A549 (cell line): ENCODE data around the gene ADCY4. TPM values are rescaled to one million over a fixed set of nuclear protein-coding genes. Genes with fewer than 3 reads are reported as not detected.

ENCODE experiments used
- ATAC-seq, 2 experiments: fragments of 200-7000 bp in 1 of 2; fragments of >200 bp in 1 of 2; cut with Nextera tagmentation in 1 of 2; cut with Tn5 transposase in 1 of 2; 3 replicates each; pipeline versions ENCODE4 v1.8.0 to v1.9.1; 2018 to 2020; ENCODE audit warnings: mild to moderate bottlenecking in 1 of 2, moderate library complexity in 1 of 2
- CTCF ChIA-PET: fragments of 300-600 bp; sonication (Branson Sonifier 250); formaldehyde crosslinking; extraction: SDS; loops from one replicate; lab custom pipeline; 2021; ENCODE audit warnings: antibody characterized with exemption, inconsistent platforms; lab: Yijun Ruan, JAX
- POLR2A ChIA-PET: fragments of 350-600 bp; formaldehyde crosslinking; extraction: SDS; loops from one replicate; lab custom pipeline; 2021; ENCODE audit warnings: antibody characterized with exemption, inconsistent platforms; lab: Yijun Ruan, JAX
- DNase-seq, 2 experiments: peaks; one replicate each; pipeline versions ENCODE4 v3.0.0 to v3.0.0-alpha.2; 2011 to 2016; ENCODE audit warnings: low read depth in 1 of 2, low spot score in 1 of 2
- FAIRE-seq: peaks from 2 replicates; lab custom pipeline; 2011; peaks lifted over from hg19 to GRCh38; lab: Jason Lieb, UNC
- H3K27ac ChIP-seq, 2 experiments: fragments of >200 bp; sonication (Bioruptor Twin); formaldehyde crosslinking; 3 replicates each; pipeline ENCODE4 v1.5.1; 2016 to 2017
- H3K4me1 ChIP-seq: fragments of >200 bp; sonication (Bioruptor Twin); formaldehyde crosslinking; 3 replicates; pipeline ENCODE4 v1.6.1; 2016
- H3K4me2 ChIP-seq: fragments of >200 bp; sonication (Bioruptor Twin); formaldehyde crosslinking; 3 replicates; pipeline ENCODE4 v1.6.1; 2016
- H3K4me3 ChIP-seq: fragments of >200 bp; sonication (Bioruptor Twin); formaldehyde crosslinking; 3 replicates; pipeline ENCODE4 v1.5.1; 2016
- H3K9me3 ChIP-seq: fragments of >200 bp; sonication (Bioruptor Twin); formaldehyde crosslinking; 3 replicates; pipeline ENCODE4 v1.6.1; 2016
- BHLHE40 ChIP-seq: IDR thresholded peaks from 2 replicates; pipeline ENCODE4 v1.6.1; 2012; ENCODE audit warnings: low read depth, low read length, inconsistent platforms
- CBX2 ChIP-seq: fragments of 200-600 bp; sonication (generic); IDR thresholded peaks from 2 replicates; pipeline ENCODE4 v1.6.1; 2016; ENCODE audit warnings: low read depth, mild to moderate bottlenecking, borderline replicate concordance
- CBX8 ChIP-seq: fragments of 200-600 bp; sonication (generic); IDR thresholded peaks from 2 replicates; pipeline ENCODE4 v1.6.1; 2016
- CEBPB ChIP-seq, 2 experiments: fragments of >200 bp in 1 of 2; sonication (Bioruptor Twin) in 1 of 2; formaldehyde crosslinking in 1 of 2; IDR thresholded peaks; 2 replicates each; pipeline ENCODE4 v1.6.1; 2012 to 2016
- CHD4 ChIP-seq: fragments of 200-600 bp; sonication (generic); IDR thresholded peaks from 2 replicates; pipeline ENCODE4 v1.6.1; 2016; ENCODE audit warnings: antibody characterized with exemption, mild to moderate bottlenecking, borderline replicate concordance
- ESRRA ChIP-seq: fragments of 150-350 bp; IDR thresholded peaks from 2 replicates; pipeline ENCODE4 v1.6.1; 2014; ENCODE audit warnings: mild to moderate bottlenecking, low read length, borderline replicate concordance
- FOXS1 ChIP-seq: fragments of 250-450 bp; sonication (Bioruptor Pico); IDR thresholded peaks from 2 replicates; pipeline ENCODE4 v1.5.0; 2020; ENCODE audit warnings: mild to moderate bottlenecking, moderate library complexity
- GATA3 ChIP-seq: IDR thresholded peaks from 2 replicates; pipeline ENCODE4 v1.6.1; 2012; ENCODE audit warnings: borderline replicate concordance
- HOXA7 ChIP-seq: fragments of 250-450 bp; sonication (Bioruptor Pico); IDR thresholded peaks from 2 replicates; pipeline ENCODE4 v1.5.0; 2020; ENCODE audit warnings: mild to moderate bottlenecking, moderate library complexity
- JUN ChIP-seq, 2 experiments: fragments of >200 bp; sonication (Bioruptor Twin); formaldehyde crosslinking; IDR thresholded peaks; 2 replicates in 1 of 2; 3 replicates in 1 of 2; pipeline ENCODE4 v1.6.1; 2016 to 2017
- JUNB ChIP-seq: fragments of >200 bp; sonication (Bioruptor Twin); formaldehyde crosslinking; IDR thresholded peaks from 2 replicates; pipeline ENCODE4 v1.6.1; 2016
- MAFK ChIP-seq: fragments of 450-650 bp; IDR thresholded peaks from 2 replicates; pipeline ENCODE4 v1.6.1; 2014; ENCODE audit not compliant: partially characterized antibody
- MAZ ChIP-seq: fragments of 150-350 bp; IDR thresholded peaks from 2 replicates; pipeline ENCODE4 v1.6.1; 2014; ENCODE audit warnings: antibody characterized with exemption, low read depth, low read length, borderline replicate concordance
- NFE2L2 ChIP-seq: fragments of 150-350 bp; conservative IDR thresholded peaks from 2 replicates; pipeline ENCODE4 v1.6.1; 2014; ENCODE audit warnings: low read length
- NR3C1 ChIP-seq: fragments of >200 bp; sonication (Bioruptor Twin); formaldehyde crosslinking; IDR thresholded peaks from 3 replicates; pipeline ENCODE4 v1.6.1; 2017
- RAD21 ChIP-seq, 2 experiments: fragments of >200 bp in 1 of 2; sonication (Bioruptor Twin) in 1 of 2; formaldehyde crosslinking in 1 of 2; IDR thresholded peaks in 1 of 2; conservative IDR thresholded peaks in 1 of 2; 2 replicates in 1 of 2; 3 replicates in 1 of 2; pipeline ENCODE4 v1.6.1; 2012 to 2018; ENCODE audit warnings: inconsistent platforms in 1 of 2
- RCOR1 ChIP-seq: fragments of 150-350 bp; IDR thresholded peaks from 2 replicates; pipeline ENCODE4 v1.6.1; 2014; ENCODE audit warnings: antibody characterized with exemption, low read length, low read depth
- RFX5 ChIP-seq: fragments of 450-650 bp; IDR thresholded peaks from 2 replicates; pipeline ENCODE4 v1.7.1; 2014; ENCODE audit warnings: antibody characterized with exemption, mild to moderate bottlenecking, moderate library complexity
- RNF2 ChIP-seq: fragments of 200-600 bp; sonication (generic); IDR thresholded peaks from 2 replicates; pipeline ENCODE4 v1.6.1; 2016; ENCODE audit warnings: low read depth, mild to moderate bottlenecking, antibody characterized with exemption, moderate library complexity, borderline replicate concordance
- SREBF2 ChIP-seq: fragments of 450-650 bp; IDR thresholded peaks from 2 replicates; pipeline ENCODE4 v1.6.1; 2014; ENCODE audit warnings: mild to moderate bottlenecking, moderate library complexity
- TP53 ChIP-seq: fragments of 250-450 bp; sonication (Bioruptor Pico); IDR thresholded peaks from 2 replicates; pipeline ENCODE4 v1.5.0; 2021; ENCODE audit warnings: mild to moderate bottlenecking, moderate library complexity
- ZC3H11A ChIP-seq: fragments of 450-650 bp; IDR thresholded peaks from 2 replicates; pipeline ENCODE4 v1.6.1; 2014; ENCODE audit warnings: antibody characterized with exemption, mild to moderate bottlenecking
- ZSCAN20 ChIP-seq: fragments of 250-450 bp; sonication (Bioruptor Pico); IDR thresholded peaks from 2 replicates; pipeline ENCODE4 v1.8.0; 2022; ENCODE audit warnings: mild to moderate bottlenecking, moderate library complexity
- WGBS: methylation state at CpG from one replicate; pipeline ENCODE4 v1.1.6; 2017; ENCODE audit errors: missing lambda C conversion rate; 5-methylcytosine and 5-hydroxymethylcytosine counted together
- polyA plus RNA-seq, 4 experiments: library from polyadenylated mRNA; depleted of rRNA in 3 of 4; stranded (reverse); fragments of >200 nt; fragmentation: RNase III in 1 of 4; extraction: RNeasy Plus Mini Kit Qiagen cat#74134 plus additional on column Dnase treatment in 1 of 4; gene quantifications; 2 replicates in 3 of 4; 3 replicates in 1 of 4; pipeline ENCODE4 v1.2.3, GENCODE V29; 2011 to 2017
- TF ChIP-seq, protein P1 (sequence below): fragments of 150-350 bp; IDR thresholded peaks from 2 replicates; pipeline ENCODE4 v1.6.1; 2014; ENCODE audit warnings: low read depth, mild to moderate bottlenecking, low read length
- TF ChIP-seq, protein P2 (sequence below): fragments of >200 bp; sonication (Bioruptor Twin); formaldehyde crosslinking; IDR thresholded peaks from 3 replicates; pipeline ENCODE4 v1.5.1; 2016
- TF ChIP-seq, protein P3 (sequence below): fragments of 250-450 bp; sonication (Bioruptor Pico); IDR thresholded peaks from 2 replicates; pipeline ENCODE4 v1.5.0; 2020; ENCODE audit warnings: low read depth, mild to moderate bottlenecking, moderate library complexity
- TF ChIP-seq, protein P4 (sequence below): IDR thresholded peaks from 2 replicates; pipeline ENCODE4 v1.6.1; 2012

ADCY4 gene
- polyA plus RNA-seq, 2 of the 4 experiments (the other 2 are of a cell fraction): not detected

DNA sequence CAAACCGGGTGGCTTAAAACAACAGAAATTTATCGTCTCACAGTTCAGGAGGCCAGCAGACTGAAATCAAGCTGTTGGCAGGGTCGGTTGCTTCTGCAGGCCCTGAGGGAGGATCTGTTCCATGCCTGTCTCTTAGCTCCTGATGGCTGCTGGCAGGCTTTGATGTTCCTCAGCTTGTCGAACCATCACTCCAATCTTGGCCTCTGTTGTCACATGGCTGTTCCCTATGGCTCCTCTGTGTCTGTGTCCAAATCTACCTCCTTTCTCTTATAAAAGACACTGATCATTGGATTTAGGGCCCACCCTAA is 47.1 kb upstream of the ADCY4 start:
- TF ChIP-seq NR3C1 (no peak), HOXA7 (CRISPR knock-in tag) (no peak), CEBPB (IDR thresholded peaks at IDR 0.05) (no peak), MAFK (no peak), CHD4 (no peak), CBX2 (no peak), JUNB (no peak), RAD21 (conservative IDR thresholded peaks at IDR 0.05 in 1 of 2, IDR thresholded peaks at IDR 0.05 in 1 of 2) (no peak), RCOR1 (no peak), ZC3H11A (no peak)
- TF ChIP-seq, protein P1, sequence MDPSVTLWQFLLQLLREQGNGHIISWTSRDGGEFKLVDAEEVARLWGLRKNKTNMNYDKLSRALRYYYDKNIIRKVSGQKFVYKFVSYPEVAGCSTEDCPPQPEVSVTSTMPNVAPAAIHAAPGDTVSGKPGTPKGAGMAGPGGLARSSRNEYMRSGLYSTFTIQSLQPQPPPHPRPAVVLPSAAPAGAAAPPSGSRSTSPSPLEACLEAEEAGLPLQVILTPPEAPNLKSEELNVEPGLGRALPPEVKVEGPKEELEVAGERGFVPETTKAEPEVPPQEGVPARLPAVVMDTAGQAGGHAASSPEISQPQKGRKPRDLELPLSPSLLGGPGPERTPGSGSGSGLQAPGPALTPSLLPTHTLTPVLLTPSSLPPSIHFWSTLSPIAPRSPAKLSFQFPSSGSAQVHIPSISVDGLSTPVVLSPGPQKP: no peak
- TF ChIP-seq, protein P2, sequence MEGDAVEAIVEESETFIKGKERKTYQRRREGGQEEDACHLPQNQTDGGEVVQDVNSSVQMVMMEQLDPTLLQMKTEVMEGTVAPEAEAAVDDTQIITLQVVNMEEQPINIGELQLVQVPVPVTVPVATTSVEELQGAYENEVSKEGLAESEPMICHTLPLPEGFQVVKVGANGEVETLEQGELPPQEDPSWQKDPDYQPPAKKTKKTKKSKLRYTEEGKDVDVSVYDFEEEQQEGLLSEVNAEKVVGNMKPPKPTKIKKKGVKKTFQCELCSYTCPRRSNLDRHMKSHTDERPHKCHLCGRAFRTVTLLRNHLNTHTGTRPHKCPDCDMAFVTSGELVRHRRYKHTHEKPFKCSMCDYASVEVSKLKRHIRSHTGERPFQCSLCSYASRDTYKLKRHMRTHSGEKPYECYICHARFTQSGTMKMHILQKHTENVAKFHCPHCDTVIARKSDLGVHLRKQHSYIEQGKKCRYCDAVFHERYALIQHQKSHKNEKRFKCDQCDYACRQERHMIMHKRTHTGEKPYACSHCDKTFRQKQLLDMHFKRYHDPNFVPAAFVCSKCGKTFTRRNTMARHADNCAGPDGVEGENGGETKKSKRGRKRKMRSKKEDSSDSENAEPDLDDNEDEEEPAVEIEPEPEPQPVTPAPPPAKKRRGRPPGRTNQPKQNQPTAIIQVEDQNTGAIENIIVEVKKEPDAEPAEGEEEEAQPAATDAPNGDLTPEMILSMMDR: no peak
- TF ChIP-seq, all 56 proteins: peak for 0
- POLR2A ChIA-PET: no interaction called here
- Histone ChIP-seq H3K27ac (no peak overlapping the region), H3K9me3 (no peaks in the 10 kb centered on the region), H3K4me3 (no peak overlapping the region), H3K4me1 (no peaks in the 10 kb centered on the region), H3K4me2 (no peak overlapping the region)
- CTCF ChIA-PET: interaction anchor here (1.6 to 2.9 kb wide), 4 partner anchors 9 to 50 kb away, joined by 4 to 14 read pairs (median 7); no protein-coding TSS in a partner anchor
- 80% methylated on average over 4 of the region's 4 CpGs for WGBS
- ATAC-seq (no peak), DNase-seq (no peak), FAIRE-seq (no peak)

DNA sequence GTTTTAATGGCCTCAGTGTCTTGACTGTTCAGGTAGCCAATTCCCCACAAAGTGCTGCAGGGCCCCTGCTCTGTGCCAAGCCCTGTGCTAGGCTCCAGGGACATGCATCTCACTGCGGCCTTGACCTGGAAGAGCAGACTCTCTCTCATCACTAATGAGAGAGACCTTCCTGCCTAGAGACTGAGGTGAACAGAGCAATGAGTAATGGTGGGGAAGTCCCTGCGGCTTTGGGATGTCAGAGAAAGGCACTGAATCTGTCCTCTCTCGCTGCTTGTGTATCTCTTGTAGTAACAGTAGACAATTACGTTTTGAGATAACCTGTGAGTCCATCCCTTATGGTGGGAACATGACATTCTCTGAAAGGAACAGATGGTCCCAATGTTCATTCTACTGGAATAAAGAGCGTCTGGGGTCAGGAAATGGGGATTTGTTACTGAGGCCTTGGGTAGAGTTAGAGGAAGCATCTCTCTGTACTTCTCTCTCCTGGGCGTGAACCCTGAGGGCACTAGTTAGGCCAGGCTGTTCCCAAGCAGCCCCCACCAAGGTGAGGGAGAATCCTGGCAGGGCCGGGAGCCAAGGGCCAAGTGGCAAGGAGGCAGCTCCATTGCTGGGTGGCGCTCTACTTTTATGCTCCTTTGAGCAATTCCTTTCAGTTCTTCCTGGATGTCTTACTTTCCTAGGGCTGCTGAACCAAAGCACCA is 46.6 kb upstream of the ADCY4 start:
- FAIRE-seq: no peak
- CTCF ChIA-PET: interaction anchor here (1.6 to 2.9 kb wide), 5 partner anchors 9 to 55 kb away, joined by 4 to 14 read pairs (median 9); no protein-coding TSS in a partner anchor

DNA sequence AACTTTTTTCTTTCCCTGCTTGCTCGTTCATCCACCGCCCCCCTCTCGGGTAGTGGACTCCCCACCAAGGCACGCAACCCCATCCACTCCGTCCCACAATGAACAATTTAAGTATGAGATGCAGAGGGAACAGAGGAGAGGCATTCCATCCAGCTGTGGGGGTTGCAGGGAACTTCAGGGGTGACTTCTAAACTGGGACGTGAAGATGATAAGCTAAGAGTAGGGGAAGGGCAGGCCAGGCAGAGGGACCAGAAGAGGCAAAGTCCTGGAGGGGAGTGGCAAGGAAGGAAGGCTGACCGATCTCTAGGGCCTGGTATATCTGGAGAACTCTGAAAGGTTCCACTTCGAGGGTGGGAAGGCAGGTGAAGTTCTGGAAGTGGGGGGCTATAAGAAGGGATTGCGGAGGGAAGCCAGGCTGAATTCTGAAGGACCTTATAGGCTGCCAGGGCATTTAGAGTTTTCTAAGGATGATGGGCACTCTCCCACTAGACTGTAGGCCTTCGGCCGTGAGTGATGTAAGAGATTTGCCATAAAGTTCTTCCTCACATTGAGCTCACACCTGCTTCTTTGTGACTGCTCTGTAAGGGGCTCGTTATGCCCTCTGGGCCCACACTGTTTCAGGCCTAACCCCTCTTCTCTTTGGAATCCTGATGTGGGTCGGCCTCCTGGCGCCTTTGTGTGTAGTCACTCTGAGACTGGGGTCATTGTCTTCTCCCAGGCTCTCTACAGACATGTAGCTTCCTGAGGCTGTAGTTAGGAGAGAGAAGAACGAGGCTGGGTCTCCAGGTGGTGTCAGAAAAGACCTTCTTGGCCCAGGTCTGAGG is 45.2 kb upstream of the ADCY4 start:
- POLR2A ChIA-PET: no interaction called here
- DNase-seq (no peak), ATAC-seq (no peak), FAIRE-seq (no peak)
- CTCF ChIA-PET: interaction anchor here (0.7 to 3.7 kb wide), 7 partner anchors 11 to 57 kb away, joined by 3 to 20 read pairs (median 5); partner anchors contain the start of gene ADCY4
- H3K4me1 ChIP-seq: no peaks in the 10 kb centered on the region
- 59% methylated on average over 15 of the region's 15 CpGs for WGBS
- no peaks in the 10 kb centered on the region for H3K9me3 ChIP-seq
- TF ChIP-seq ZSCAN20 (CRISPR knock-in tag): no peak
- TF ChIP-seq RNF2: no peak
- TF ChIP-seq, protein P2: no peak
- TF ChIP-seq NFE2L2: no peak
- no peak for TF ChIP-seq GATA3
- no peak for TF ChIP-seq CBX8
- TF ChIP-seq MAZ: no peak
- TF ChIP-seq RFX5: no peak
- TF ChIP-seq JUN (IDR thresholded peaks at IDR 0.05): no peak
- no peak for TF ChIP-seq MAFK
- no peak for TF ChIP-seq TP53 (CRISPR knock-in tag)
- no peak for TF ChIP-seq HOXA7 (CRISPR knock-in tag)
- TF ChIP-seq BHLHE40: no peak
- TF ChIP-seq, protein P3, sequence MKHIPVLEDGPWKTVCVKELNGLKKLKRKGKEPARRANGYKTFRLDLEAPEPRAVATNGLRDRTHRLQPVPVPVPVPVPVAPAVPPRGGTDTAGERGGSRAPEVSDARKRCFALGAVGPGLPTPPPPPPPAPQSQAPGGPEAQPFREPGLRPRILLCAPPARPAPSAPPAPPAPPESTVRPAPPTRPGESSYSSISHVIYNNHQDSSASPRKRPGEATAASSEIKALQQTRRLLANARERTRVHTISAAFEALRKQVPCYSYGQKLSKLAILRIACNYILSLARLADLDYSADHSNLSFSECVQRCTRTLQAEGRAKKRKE: no peak
- no peak for TF ChIP-seq SREBF2
- no peak for TF ChIP-seq ESRRA
- TF ChIP-seq, protein P4, sequence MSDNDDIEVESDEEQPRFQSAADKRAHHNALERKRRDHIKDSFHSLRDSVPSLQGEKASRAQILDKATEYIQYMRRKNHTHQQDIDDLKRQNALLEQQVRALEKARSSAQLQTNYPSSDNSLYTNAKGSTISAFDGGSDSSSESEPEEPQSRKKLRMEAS: no peak
- no peak for TF ChIP-seq FOXS1 (CRISPR knock-in tag)
- TF ChIP-seq, all 56 proteins: peak for 0
- H3K4me2 ChIP-seq: no peak overlapping the region
- H3K27ac ChIP-seq: no peak overlapping the region
- no peak overlapping the region for H3K4me3 ChIP-seq

More for the DNA sequence above, 46.6 kb upstream of the ADCY4 start:
- H3K4me2 ChIP-seq: no peak overlapping the region
- no peaks in the 10 kb centered on the region for H3K9me3 ChIP-seq
- no peaks in the 10 kb centered on the region for H3K4me1 ChIP-seq
- 78% methylated on average over 8 of the region's 8 CpGs for WGBS
- no peak overlapping the region for H3K27ac ChIP-seq
- TF ChIP-seq ZC3H11A (no peak), CEBPB (IDR thresholded peaks at IDR 0.05) (no peak)
- no peak overlapping the region for H3K4me3 ChIP-seq
- DNase-seq (no peak), ATAC-seq (no peak)
- POLR2A ChIA-PET: no interaction called here
